Measurements from ENCODE around the gene SYCP1.
"Not testable (repeated sequence)": the region's sequence is repeated elsewhere in the genome, so short reads cannot be mapped to it uniquely, and the experiment has no call there.

SYCP1 gene

DNA sequence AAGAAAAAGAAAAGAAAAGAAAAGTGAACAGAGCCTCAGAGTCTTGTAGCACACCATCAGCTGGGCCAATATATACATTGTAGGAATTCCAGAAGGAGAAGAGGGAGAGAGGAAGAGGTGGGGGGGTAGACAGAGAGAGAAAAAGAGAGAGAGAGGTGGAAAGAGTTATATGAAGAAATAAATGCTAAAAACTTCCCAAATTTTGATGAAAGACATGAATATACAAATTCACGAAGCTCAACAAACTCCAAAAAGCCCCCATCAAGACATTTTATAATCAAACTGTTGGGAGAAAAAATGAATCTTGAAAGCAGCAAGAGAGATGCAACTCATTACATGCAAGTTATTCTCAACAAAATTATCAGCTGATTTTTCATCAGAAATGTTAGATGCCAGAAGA is 133.4 kb downstream of the SYCP1 start:
- no peak for DNase-seq (ENCODE audit: low spot score)
- TF ChIP-seq, protein P1, sequence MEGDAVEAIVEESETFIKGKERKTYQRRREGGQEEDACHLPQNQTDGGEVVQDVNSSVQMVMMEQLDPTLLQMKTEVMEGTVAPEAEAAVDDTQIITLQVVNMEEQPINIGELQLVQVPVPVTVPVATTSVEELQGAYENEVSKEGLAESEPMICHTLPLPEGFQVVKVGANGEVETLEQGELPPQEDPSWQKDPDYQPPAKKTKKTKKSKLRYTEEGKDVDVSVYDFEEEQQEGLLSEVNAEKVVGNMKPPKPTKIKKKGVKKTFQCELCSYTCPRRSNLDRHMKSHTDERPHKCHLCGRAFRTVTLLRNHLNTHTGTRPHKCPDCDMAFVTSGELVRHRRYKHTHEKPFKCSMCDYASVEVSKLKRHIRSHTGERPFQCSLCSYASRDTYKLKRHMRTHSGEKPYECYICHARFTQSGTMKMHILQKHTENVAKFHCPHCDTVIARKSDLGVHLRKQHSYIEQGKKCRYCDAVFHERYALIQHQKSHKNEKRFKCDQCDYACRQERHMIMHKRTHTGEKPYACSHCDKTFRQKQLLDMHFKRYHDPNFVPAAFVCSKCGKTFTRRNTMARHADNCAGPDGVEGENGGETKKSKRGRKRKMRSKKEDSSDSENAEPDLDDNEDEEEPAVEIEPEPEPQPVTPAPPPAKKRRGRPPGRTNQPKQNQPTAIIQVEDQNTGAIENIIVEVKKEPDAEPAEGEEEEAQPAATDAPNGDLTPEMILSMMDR (IDR thresholded peaks at IDR 0.05; ENCODE audit: extremely low read depth, insufficient read depth, missing control alignments): no peak
- in situ Hi-C loops (cut with MboI; ENCODE audit: low pct_unique_long_range_greater_than_20kb, low sequenced_read_pairs, unreplicated experiment): loop anchor here (10.0 kb wide), 1 partner anchor 117 kb away; no protein-coding TSS in a partner anchor

DNA sequence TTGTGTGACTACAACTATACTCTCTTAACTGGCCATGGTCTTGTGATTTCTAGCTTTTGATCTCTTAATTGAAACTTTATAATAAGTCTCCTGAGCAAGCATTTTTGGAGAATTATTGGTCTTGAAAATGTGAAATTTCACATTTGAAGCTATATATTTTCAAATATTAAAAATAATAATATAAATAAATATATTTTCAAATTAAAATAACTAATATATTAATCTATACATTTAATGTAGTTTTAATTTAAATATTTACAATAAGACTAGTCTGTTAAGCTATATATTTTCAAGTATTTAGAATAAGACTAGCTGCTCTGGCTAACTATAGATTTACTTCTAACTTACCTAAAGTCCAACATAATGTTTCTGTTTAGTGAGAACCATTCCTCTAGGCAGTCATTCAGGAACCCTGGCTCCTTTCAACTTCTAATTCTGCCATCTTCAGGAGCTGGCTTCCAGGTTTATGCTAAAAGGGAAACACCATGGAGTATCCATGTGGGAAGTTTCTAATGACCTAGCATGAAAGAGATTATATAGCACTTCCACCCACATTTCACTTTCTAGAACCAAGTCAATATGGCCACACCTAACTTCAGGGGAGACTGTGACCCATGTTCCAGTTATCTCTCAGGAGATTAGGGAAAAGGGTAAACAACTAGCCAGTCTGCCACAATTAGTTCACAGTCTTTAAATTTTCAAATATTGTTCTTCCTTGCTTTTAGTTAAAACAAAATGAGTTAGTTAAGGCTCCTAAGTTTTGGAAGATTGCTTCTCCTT is 143.0 kb downstream of the SYCP1 start:
- in situ Hi-C loops (cut with MboI; ENCODE audit: low pct_unique_long_range_greater_than_20kb, low sequenced_read_pairs, unreplicated experiment): no loop called here
- no peak for DNase-seq (ENCODE audit: low spot score)
- TF ChIP-seq, protein P1 (IDR thresholded peaks at IDR 0.05; ENCODE audit: extremely low read depth, insufficient read depth, missing control alignments): no peak

DNA sequence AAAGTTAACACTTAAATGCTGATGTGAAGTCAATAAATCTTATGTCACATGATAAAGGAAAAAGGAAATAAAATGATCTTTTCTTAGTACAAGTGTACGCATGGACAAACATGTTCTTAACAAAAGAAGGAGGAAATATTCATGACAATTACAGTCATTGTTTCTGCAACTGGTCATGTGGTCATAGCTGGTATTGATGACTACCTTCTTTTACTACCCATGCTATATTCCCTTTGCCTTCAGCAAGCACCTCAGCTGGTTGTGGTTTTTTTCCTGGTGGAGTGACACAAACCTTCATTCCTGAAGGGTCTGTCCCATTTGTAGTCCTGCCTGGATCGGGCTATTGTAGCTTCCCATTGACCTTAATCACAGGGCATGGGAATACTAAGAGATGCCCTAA is 151.5 kb downstream of the SYCP1 start:
- in situ Hi-C loops (cut with MboI; ENCODE audit: low pct_unique_long_range_greater_than_20kb, low sequenced_read_pairs, unreplicated experiment): no loop called here
- TF ChIP-seq, protein P1 (IDR thresholded peaks at IDR 0.05; ENCODE audit: extremely low read depth, insufficient read depth, missing control alignments): no peak
- DNase-seq (ENCODE audit: low spot score): no peak

DNA sequence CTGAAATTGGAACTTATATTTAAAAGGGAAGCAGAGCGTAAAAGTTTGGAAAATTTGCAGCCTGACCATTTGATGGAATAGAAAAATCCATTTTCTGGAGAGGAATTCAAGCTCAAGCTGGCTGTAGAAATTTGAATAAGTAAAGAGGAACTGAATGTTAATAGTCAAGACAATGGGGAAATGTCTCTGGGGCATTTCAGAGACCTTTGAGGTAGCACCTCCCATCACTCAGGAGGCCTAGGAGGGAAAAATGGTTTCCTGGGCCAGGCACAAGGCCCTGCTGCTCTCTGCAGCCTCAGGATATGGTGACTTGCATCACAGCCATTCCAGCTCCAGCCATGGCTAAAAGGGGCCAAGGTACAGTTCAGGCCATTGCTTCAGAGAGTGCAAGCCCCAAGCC is 157.3 kb downstream of the SYCP1 start:
- TF ChIP-seq, protein P1 (IDR thresholded peaks at IDR 0.05; ENCODE audit: extremely low read depth, insufficient read depth, missing control alignments): no peak
- no peak for DNase-seq (ENCODE audit: low spot score)
- in situ Hi-C loops (cut with MboI; ENCODE audit: low pct_unique_long_range_greater_than_20kb, low sequenced_read_pairs, unreplicated experiment): no loop called here

DNA sequence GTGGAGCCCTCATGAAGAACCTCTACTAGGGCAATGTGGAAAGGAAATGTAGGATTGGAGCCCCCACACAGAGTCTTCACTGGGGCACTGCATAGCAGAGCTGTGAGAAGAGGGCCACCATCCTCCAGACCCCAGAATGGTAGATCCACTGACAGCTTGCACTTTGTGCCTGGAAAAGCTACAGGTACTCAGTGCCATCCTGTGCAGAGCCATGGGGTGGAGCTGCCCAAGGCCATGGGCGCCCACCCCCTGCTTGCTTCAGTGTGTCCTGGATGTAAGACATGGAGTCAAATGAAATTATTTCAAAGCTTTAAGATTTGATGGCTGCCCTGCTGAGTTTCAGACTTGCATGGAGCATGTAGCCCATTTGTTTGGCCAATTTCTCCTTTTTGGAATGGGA is 157.8 kb downstream of the SYCP1 start:
- in situ Hi-C loops (cut with MboI; ENCODE audit: low pct_unique_long_range_greater_than_20kb, low sequenced_read_pairs, unreplicated experiment): no loop called here
- no peak for DNase-seq (ENCODE audit: low spot score)
- TF ChIP-seq, protein P1 (IDR thresholded peaks at IDR 0.05; ENCODE audit: extremely low read depth, insufficient read depth, missing control alignments): no peak

DNA sequence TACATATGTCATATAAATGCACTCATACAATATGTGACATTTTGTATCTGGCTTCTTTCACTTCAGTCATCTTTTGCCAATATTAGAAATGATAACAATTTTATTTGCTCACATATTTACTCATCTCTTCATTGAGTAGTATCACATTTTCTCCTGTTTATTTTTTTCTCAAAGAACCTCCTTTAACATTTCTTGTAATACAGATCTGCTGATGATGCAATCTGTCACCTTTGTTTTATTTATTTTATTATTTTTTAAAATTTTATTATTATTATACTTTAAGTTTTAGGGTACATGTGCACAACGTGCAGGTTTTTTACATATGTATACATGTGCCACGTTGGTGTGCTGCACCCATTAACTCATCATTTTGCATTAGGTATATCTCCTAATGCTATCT is 159.1 kb downstream of the SYCP1 start:
- TF ChIP-seq, protein P1 (IDR thresholded peaks at IDR 0.05; ENCODE audit: extremely low read depth, insufficient read depth, missing control alignments): no peak
- no peak for DNase-seq (ENCODE audit: low spot score)
- in situ Hi-C loops (cut with MboI; ENCODE audit: low pct_unique_long_range_greater_than_20kb, low sequenced_read_pairs, unreplicated experiment): no loop called here

DNA sequence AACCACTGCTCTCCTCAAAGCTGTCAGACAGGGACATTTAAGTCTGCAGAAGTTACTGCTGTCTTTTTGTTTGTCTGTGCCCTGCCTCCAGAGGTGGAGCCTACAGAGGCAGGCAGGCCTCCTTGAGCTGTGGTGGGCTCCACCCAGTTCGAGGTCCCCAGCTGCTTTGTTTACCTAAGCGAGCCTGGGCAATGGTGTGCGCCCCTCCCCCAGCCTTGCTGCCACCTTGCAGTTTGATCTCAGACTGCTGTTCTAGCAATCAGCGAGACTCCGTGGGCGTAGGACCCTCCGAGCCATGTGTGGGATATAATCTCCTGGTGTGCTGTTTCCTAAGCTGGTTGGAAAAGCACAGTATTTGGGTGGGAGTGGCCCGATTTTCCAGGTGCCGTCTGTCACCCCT is 164.9 kb downstream of the SYCP1 start:
- DNase-seq (ENCODE audit: low spot score); in situ Hi-C loops (cut with MboI; ENCODE audit: low pct_unique_long_range_greater_than_20kb, low sequenced_read_pairs, unreplicated experiment): not testable (repeated sequence)

Measured in GM13977 (cell line).